ENCODE measurements around the gene JARID2. TPM values are rescaled to one million over a fixed set of nuclear protein-coding genes. Genes with fewer than 3 reads are reported as not detected.

Gene JARID2
- total RNA-seq, 1 experiment from 2014 or later: 23.6 TPM

DNA sequence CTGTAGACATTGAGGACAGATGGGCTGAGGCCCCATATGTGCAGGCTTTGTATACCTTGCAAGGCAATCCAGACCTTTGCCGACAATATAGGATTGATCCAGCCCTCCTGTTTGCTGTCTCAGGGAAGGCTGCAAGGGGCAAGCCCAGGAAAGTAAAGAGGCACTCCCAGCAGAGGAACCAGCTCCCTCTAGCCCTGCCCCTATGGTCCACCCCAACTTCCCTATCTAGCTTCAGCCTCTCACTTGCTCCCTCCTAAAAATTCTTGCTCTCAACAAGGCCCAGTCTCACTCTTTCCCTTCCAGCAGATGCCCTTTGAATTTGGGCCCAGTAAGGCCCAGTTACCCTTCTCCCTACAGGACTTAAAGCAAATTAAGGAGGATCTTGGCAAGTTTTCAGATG, 92.6 kb downstream of the JARID2 start:
- no peaks in the 10 kb centered on the region for H3K27me3 ChIP-seq (ENCODE audit: insufficient read depth, low read length)

More for the DNA sequence above, 92.6 kb downstream of the JARID2 start:
- H3K36me3 ChIP-seq (ENCODE audit: control insufficient read depth in 1 of 2, insufficient read depth in 2 of 2, low read length in 2 of 2): no peaks in the 10 kb centered on the region
- no peak overlapping the region for H3K27ac ChIP-seq (ENCODE audit: low read depth, low read length)
- peaks cover 5 to 16% of the 10 kb centered on the region in 2 experiments for H3K4me1 ChIP-seq (ENCODE audit: control insufficient read depth in 1 of 2, insufficient read depth in 2 of 2, low read length in 2 of 2)
- no peak overlapping the region for H3K9ac ChIP-seq (ENCODE audit: low read length)
- intact Hi-C loops (cut with micrococcal nuclease): no loop called here
- no TSS peak for BruUV-seq (replicated peaks)
- H3K9me3 ChIP-seq (ENCODE audit: control insufficient read depth in 1 of 2, insufficient read depth in 1 of 2, low read depth in 1 of 2, low read length in 2 of 2): no peaks in the 10 kb centered on the region
- ChIA-PET POLR2A (no interaction called here), CTCF (no interaction called here), RAD21 (ENCODE audit: low non-redundant PET in 1 of 2, low total read pairs in 2 of 2, uncharacterized antibody in 2 of 2, unreplicated experiment in 2 of 2) (no interaction called here)
- peaks cover 59% of the 10 kb centered on the region for H3K79me2 ChIP-seq (ENCODE audit: insufficient read depth, low read length)
- H3K9me2 ChIP-seq (ENCODE audit: insufficient read depth): no peaks in the 10 kb centered on the region; the same call in 1 of the 2 replicates
- ATAC-seq (no peak), DNase-seq (ENCODE audit: low read depth, low spot score) (no peak)
- H4K20me1 ChIP-seq (ENCODE audit: insufficient read depth): no peaks in the 10 kb centered on the region
- no peak overlapping the region for H3K4me2 ChIP-seq (ENCODE audit: low read length)
- H2AFZ ChIP-seq (ENCODE audit: low read depth, low read length, poor library complexity, severe bottlenecking): no peak overlapping the region
- no peak overlapping the region for H3K4me3 ChIP-seq (replicated peaks in 1 of 2; ENCODE audit: low read depth in 1 of 2, low read length in 2 of 2)
- no peak for TF ChIP-seq FOSL1 (IDR thresholded peaks at IDR 0.05; ENCODE audit: low read depth)
- TF ChIP-seq, protein P1, sequence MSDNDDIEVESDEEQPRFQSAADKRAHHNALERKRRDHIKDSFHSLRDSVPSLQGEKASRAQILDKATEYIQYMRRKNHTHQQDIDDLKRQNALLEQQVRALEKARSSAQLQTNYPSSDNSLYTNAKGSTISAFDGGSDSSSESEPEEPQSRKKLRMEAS (IDR thresholded peaks at IDR 0.05): no peak
- TF ChIP-seq CBX3 (IDR thresholded peaks at IDR 0.05; ENCODE audit: low read depth): no peak
- TF ChIP-seq SIN3A (IDR thresholded peaks at IDR 0.05; ENCODE audit: low read depth): no peak
- TF ChIP-seq EGR1 (IDR thresholded peaks at IDR 0.05; ENCODE audit: low read depth): no peak
- no peak for TF ChIP-seq YY1 (IDR thresholded peaks at IDR 0.05; ENCODE audit: extremely low read depth, insufficient replicate concordance, low read depth, low read length)
- no peak for TF ChIP-seq CEBPB (IDR thresholded peaks at IDR 0.05; ENCODE audit: low read depth)
- no peak for TF ChIP-seq RAD21 (IDR thresholded peaks at IDR 0.05; ENCODE audit: low read depth)
- TF ChIP-seq ELF1 (IDR thresholded peaks at IDR 0.05; ENCODE audit: borderline replicate concordance, low read depth): no peak
- TF ChIP-seq SRF (IDR thresholded peaks at IDR 0.05; ENCODE audit: low read depth): no peak
- no peak for TF ChIP-seq TCF7L2 (IDR thresholded peaks at IDR 0.05; ENCODE audit: borderline replicate concordance, extremely low read depth, insufficient read depth, insufficient read length)
- TF ChIP-seq, protein P2, sequence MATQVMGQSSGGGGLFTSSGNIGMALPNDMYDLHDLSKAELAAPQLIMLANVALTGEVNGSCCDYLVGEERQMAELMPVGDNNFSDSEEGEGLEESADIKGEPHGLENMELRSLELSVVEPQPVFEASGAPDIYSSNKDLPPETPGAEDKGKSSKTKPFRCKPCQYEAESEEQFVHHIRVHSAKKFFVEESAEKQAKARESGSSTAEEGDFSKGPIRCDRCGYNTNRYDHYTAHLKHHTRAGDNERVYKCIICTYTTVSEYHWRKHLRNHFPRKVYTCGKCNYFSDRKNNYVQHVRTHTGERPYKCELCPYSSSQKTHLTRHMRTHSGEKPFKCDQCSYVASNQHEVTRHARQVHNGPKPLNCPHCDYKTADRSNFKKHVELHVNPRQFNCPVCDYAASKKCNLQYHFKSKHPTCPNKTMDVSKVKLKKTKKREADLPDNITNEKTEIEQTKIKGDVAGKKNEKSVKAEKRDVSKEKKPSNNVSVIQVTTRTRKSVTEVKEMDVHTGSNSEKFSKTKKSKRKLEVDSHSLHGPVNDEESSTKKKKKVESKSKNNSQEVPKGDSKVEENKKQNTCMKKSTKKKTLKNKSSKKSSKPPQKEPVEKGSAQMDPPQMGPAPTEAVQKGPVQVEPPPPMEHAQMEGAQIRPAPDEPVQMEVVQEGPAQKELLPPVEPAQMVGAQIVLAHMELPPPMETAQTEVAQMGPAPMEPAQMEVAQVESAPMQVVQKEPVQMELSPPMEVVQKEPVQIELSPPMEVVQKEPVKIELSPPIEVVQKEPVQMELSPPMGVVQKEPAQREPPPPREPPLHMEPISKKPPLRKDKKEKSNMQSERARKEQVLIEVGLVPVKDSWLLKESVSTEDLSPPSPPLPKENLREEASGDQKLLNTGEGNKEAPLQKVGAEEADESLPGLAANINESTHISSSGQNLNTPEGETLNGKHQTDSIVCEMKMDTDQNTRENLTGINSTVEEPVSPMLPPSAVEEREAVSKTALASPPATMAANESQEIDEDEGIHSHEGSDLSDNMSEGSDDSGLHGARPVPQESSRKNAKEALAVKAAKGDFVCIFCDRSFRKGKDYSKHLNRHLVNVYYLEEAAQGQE (IDR thresholded peaks at IDR 0.05; ENCODE audit: low read depth): no peak
- TF ChIP-seq EZH2phosphoT487 (IDR thresholded peaks at IDR 0.05; ENCODE audit: borderline replicate concordance): no peak
- TF ChIP-seq JUND (IDR thresholded peaks at IDR 0.05): no peak
- no peak for TF ChIP-seq POLR2A (IDR thresholded peaks at IDR 0.05; ENCODE audit: borderline replicate concordance, extremely low read depth, insufficient read depth, insufficient read length)
- TF ChIP-seq, protein P3, sequence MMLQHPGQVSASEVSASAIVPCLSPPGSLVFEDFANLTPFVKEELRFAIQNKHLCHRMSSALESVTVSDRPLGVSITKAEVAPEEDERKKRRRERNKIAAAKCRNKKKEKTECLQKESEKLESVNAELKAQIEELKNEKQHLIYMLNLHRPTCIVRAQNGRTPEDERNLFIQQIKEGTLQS (IDR thresholded peaks at IDR 0.05): no peak
- no peak for TF ChIP-seq ZFX (IDR thresholded peaks at IDR 0.05)
- no peak for TF ChIP-seq SP1 (IDR thresholded peaks at IDR 0.05; ENCODE audit: low read depth)
- TF ChIP-seq, protein P4, sequence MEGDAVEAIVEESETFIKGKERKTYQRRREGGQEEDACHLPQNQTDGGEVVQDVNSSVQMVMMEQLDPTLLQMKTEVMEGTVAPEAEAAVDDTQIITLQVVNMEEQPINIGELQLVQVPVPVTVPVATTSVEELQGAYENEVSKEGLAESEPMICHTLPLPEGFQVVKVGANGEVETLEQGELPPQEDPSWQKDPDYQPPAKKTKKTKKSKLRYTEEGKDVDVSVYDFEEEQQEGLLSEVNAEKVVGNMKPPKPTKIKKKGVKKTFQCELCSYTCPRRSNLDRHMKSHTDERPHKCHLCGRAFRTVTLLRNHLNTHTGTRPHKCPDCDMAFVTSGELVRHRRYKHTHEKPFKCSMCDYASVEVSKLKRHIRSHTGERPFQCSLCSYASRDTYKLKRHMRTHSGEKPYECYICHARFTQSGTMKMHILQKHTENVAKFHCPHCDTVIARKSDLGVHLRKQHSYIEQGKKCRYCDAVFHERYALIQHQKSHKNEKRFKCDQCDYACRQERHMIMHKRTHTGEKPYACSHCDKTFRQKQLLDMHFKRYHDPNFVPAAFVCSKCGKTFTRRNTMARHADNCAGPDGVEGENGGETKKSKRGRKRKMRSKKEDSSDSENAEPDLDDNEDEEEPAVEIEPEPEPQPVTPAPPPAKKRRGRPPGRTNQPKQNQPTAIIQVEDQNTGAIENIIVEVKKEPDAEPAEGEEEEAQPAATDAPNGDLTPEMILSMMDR (IDR thresholded peaks at IDR 0.05 in 2 of 3, conservative IDR thresholded peaks at IDR 0.05 in 1 of 3; ENCODE audit: borderline replicate concordance in 1 of 3, insufficient read depth in 1 of 3, low read depth in 2 of 3, low read length in 2 of 3): no peak
- no peak for TF ChIP-seq POLR2AphosphoS5 (IDR thresholded peaks at IDR 0.05; ENCODE audit: low read depth, low read length)
